Effector CD8-positive, alpha-beta T cell (primary cell): ENCODE measurements around the gene NSL1.
A peak's percentile ranks its signal among the peaks of the same experiment; 100 is the strongest.

Source experiments
- DNase-seq: peaks from one replicate; lab custom pipeline; 2025; lab: John Stamatoyannopoulos, UW

NSL1 gene

DNA sequence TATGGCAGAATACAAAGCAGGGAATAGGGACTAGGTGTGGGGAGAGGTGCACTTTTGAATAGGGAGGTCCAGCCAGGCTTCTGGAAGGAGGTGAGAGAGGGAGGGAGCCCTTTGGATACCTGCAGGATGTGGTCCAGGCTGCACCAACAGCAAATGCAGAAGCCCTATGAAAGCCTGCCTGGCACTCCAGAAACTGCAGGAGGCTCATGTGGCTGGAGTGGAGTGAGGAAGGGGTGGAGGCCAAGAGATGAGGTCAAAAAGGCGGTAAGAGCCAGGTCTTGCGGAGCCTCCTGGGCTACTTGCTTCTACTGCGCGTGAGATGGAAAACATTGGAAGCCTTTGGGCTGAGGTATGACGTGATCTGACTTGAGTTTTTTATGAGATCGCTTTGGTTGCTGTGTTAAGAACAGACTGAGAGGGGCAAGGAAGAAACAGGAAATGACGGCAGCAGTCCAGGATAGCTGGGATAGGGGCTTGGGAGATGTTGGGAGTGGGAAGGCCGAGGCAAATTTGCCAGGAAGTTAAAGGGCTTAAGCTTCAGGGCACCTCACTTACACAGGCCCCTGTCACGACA, 87.5 kb downstream of the NSL1 start:
- DNase-seq: no peak

- DNase-seq: no peak
Measured at GRCh38 chr1:212702672-212703071, 88.9 kb downstream of the NSL1 start.

- no peak for DNase-seq
Measured at GRCh38 chr1:212701910-212702309, 89.7 kb downstream of the NSL1 start.

GRCh38 chr1:212700892-212701819, 90.4 kb downstream of the NSL1 start:
- no peak for DNase-seq

DNA sequence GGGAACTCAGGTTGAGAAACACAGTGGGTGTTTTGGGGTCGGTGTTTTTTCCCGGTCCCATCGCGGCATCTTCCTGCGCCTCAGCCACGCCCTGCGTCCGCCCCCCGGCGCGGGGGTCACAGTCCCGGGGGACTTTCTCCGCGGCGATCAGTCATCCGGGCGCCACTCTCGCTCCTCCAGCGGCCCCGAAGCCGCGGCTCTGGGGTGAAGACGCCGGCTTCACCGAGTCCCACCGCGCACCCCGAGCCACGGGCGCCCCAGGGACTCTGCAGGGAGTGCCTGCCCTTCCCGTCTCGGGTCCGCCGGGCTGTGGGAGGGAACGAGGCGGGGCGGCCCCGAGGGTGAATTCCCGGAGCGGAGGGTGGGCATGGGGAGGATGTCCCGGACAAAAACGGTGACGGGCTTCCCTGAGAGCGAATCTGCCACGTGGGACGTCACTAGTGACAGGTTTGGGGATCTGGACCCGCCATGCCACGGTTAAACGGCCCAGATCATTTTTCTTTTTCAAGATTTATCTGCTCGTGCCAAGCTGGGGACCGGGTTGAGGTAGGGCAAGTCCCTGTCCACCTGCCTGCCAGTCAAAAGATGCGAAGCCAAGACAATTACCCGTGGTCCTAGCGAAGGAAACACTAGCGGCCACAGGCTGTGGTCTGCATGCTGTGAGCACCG, 91.2 kb downstream of the NSL1 start:
- DNase-seq: peak; percentile 51

DNA sequence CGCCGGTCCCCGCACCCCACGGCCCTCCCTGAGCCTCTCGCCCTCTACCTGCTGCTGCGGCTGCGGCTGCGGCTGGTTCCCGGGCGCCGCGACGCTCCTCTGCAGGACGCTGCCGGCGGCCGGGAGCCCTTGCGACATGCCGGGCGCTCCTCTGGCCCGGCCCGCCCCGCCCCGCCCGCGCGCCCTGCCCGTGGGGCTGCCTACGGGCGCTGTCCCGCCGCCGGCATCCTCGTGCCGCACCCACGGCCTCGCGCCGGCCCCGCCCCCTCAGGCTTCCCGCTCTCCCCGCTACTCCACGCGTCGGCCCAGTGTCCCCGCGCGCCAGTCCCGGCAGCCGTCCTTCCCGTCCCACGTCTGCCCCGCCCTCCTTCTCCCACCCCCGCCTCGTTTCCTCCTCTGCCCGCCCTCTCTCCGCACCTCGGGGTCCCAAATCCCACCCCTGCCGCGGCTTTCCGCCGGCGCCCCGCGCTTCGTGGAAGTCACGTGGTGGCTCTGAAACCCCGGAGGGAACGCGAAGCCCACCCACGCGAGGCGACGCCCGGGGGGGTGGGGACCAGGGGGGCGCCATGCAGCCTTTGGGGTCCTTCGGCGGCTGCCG, 91.9 kb downstream of the NSL1 start, which contains the start of gene BATF3:
TSS of gene BATF3 (minus strand) at position 216 of the 598 bp plus-strand sequence. CDS start at position 138, 78 bp downstream.
- DNase-seq: peak; percentile 48

DNA sequence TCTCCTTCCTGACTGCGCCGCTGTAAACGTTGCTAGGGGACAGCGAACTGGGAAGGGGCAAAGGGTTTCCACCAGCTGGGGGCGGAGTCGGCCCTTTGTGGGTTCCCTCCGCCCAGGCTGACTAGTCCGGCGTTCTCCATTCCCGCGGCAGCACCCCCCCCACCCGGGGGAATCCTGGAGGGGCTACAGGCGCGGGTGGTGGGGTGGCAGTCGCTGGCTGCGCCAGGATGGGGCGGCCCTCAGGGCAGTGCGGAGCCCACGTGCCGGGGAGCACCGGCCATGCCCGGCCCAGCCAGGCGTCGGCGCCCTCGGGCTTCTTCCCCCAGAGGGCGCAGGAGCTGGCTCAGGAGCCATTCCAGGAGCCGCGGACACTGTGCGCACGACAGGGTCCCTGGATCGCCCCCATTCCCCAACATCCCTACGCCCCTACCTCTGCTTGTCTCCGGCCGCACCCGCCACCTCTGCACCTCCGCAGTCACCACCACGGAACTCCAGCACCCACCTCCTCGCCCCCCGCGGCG, 92.4 kb downstream of the NSL1 start:
- DNase-seq: peak; percentile 9

DNA sequence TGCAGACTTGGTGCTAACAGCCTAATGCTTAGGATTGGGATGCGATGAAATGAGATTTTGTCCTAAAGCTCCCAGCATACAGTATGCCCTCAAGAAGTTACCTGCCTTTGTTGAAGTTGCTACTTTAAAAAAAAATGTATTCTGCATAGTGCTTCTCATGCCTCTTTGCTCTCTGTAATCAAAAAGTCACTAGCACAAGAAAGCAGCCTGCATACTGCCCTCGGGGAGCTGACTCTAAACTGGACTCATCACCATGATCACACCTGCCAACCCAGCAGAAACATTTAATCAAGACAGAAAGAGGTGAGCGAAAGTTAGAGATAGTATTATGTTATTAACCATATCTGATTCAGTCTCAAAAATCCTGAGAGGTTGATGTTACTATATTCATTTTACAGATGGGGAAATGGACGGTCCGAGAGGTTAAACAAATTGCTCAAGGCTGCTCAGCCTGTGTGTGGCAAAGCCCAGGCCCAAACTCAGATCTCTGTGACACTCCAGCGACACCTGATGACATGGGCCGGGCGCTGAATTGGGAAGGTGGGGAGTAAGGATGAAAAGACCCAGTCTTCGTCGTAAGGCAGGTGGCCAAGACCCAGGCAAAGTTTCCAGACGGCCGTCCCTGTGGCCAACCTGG, 93.0 kb downstream of the NSL1 start:
- DNase-seq: no peak

DNA sequence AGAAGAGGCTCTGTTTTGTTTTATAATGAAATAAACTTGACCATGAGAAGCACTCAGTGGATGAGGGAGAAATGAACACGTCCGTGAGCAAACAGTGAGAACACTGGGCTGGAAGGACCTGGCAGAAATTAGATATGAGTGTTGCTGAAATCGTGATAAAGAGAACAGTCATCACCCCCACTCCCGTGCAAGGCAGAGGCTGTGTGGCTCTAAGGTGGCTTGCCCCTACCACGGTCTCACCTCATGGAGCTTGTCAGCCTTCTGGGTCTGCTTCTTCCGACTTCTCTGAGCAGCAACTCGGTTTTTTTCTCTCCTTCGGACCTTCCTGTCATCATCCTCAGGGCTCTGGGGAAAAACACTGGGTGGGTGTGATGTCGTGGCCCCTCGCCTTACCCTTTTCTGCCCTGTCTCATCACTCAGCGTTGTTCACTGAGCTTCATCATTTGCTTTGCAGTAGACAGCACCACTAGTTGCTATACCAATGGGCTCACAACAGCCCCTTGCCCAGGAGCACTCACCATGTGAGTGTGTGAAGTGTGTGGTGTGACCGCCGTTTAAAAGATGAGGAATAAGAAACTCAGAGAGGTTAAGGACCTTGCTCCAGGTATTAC, 94.8 kb downstream of the NSL1 start:
- no peak for DNase-seq

GRCh38 chr1:212692774-212693644, 98.6 kb downstream of the NSL1 start:
- DNase-seq: no peak

DNA sequence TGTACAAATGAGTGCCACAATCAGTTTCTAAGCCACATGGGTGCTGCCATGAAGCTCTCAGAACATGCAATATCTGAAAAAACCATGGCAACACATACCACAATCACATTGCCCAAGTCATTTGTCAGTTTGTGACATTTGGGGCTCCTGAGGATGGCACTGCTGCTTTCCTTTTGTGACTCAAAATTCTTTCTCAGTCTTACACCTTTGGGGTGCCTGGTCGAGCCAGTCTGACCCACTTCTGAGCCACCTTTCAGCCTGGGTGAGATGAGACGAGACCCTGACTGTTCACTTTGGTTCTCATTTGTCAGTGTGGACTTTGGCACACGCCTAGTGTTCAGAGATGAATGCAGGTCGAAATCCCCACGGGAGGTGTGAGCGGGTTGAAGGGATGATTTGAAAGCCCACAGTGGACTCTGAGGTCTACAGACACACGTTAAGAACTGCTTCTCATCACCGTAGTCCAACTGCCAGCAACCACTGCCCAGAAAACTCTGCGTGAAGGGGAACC, 100.0 kb downstream of the NSL1 start:
- DNase-seq: no peak

- no peak for DNase-seq
Measured at GRCh38 chr1:212690816-212691403, 100.7 kb downstream of the NSL1 start.

- DNase-seq: no peak
Measured at GRCh38 chr1:212689758-212690529, 101.6 kb downstream of the NSL1 start.

DNA sequence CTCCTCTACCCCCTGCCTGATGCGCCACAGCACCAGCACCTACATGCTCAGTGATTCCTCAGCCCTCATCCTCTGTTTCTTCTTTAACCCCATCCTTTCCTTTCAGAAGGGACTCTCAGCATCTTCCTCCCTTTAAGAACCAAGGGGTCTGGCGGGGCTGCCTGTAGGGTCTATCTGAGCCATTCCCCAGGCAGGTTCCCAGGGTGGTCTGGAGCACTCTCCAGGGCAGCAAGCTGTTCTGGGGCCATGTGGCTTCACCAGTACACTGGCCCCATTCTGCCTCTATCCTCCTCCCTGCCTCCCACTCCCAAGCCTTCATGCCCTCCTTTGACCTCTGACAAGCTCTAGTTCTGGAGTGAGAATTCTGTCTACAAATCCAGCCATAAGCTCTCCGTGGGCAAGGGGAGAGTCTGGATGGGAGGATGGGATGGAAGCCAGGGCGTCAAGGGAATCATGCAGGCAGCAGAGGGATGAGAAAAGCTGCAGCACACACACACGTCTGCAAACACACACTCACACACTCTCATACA, 102.3 kb downstream of the NSL1 start:
- no peak for DNase-seq

DNA sequence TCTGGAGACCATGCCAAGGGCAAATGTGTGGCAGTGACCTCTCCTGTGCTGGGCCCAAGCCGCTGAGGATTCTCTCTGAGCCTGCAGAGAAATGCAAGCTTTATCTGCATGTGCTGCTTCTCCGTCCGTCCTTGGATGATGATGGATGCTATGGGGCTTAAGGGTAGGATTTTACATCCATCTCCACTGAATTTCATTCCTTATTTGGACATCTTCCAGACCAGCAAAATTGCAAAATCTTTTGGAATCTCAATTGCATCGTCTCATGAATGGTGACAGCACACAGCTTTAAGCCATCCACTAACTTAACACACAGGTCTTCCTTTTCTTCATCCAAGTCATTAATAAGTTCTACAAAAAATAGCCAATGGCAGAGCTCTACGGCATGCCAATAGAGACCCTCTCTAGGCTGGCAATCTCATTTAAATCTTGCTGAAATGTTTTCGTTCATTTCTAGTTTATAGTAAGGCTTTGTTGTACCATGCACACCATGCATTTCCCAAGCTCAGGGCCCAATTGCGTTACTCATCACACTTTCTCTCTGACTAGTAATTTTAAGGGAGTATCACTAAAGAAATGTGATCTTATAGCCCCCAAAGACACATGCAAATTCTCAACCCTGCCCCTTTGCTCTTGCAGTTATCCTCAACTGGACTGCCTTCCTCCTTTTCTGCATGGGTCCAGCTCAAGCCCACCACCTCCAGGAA, 103.1 kb downstream of the NSL1 start:
- DNase-seq: no peak

DNA sequence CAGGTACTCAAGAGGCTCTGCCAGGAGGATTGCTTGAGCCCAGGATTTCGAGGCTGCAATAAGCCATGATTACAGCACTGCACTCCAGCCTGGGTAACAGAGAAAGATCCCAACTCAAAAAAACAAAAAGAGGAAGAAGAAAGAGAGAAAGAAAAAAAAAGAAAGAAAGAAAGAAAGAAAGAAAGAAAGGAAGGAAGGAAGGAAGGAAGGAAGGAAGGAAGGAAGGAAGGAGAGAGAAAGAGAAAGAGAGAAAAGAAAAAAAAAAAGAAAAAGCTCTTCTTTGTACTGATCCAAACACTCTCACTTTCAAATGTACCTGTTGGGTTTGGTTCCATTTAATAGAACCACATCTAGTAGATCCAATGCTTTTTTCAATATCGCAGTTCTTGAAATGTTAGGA, 103.8 kb downstream of the NSL1 start:
- no peak for DNase-seq

- DNase-seq: no peak
Measured at GRCh38 chr1:212686591-212686990, 105.0 kb downstream of the NSL1 start.

DNA sequence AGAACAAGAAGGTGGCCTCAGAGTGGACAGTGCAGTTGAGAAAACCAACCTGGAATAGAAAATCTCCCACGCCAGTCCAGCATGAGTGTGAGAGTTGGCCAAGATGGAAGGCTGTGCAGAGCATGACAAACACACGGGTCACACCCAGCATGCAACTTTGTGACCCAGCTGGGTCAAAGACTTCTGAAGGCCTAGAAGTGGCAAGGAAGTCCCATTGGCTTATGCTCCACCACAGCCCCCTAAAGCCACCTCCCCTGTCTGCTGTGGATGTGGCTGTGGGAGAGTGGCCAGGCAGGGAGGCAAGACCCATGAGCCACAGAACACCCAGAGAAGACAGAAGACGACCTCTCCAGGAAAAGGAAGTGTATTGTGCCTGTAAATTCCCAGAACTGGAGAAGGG, 105.5 kb downstream of the NSL1 start:
- no peak for DNase-seq
